GM19463 (cell line): Measurements from ENCODE around the gene PIAS3.

Experiments
- ATAC-seq: cut with Tn5 transposase; IDR thresholded peaks from one replicate; pipeline ENCODE4 v1.9.1; 2021; ENCODE audit warnings: mild to moderate bottlenecking, moderate library complexity; ENCODE audit not compliant: unreplicated experiment

Gene PIAS3

GRCh38 chr1:145858901-145859490 is at the start of gene PIAS3:
Gene PIAS3, minus strand, starts transcription at chr1:145859081. Its CDS starts 91 bp downstream, at chr1:145858990.
- ATAC-seq: peak; percentile 86

DNA sequence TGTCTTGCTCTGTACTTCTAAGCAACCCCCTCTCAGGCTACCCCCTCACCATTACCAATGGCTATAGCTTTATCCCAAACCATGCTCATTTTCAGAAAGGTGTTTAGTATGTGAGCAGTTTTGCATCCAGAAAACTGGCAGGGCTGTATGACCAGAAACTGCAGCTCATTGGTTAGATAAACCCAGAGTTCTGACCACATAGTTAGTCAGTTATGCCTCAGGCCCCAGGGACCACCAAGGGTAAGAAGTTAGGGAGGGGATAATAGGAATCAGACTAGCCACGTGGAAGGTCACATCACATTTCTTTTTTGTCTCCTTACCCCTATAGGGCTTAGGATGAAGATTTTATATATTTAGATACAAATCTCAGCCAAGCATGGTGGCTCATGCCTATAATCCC is 49.8 kb upstream of the PIAS3 start:
- no peak for ATAC-seq

DNA sequence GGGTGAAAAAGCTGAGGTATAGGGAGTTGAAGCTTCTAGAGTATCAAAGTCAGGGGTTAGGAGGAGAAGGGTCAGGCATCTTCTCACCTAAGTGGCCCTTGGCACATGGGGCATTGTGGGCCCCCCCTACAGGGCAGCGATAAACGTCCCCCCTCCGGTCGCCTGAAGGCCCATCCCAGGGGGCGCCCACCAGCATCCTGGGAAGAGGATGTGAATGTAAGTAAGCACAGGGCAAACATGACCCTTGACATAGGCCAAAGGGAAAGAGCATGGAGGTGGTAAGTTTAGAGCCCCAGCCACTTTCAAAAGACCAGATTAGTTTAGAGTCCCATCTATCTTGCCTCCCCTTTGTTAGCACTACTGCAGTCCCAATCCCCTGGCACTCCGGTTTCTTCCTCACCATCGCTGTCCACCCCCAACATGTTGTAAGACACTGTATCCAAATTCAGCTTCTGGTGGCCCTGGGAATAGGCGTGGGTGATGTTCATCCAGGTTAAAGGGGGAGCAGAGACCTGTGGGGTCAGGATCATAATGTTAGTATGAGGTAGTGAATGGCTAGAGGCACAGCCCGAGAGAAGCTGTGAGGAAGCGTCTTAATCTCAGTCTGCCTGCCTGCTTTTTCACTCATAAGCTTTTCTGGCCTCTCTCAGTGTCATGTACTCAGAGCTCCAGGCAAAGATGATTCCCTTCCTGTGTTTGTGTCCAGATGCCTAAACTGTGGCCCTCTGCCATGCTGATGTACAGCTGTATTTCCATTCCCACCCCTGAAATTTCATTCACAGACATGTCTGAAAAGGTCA is 48.3 kb upstream of the PIAS3 start:
- no peak for ATAC-seq

DNA sequence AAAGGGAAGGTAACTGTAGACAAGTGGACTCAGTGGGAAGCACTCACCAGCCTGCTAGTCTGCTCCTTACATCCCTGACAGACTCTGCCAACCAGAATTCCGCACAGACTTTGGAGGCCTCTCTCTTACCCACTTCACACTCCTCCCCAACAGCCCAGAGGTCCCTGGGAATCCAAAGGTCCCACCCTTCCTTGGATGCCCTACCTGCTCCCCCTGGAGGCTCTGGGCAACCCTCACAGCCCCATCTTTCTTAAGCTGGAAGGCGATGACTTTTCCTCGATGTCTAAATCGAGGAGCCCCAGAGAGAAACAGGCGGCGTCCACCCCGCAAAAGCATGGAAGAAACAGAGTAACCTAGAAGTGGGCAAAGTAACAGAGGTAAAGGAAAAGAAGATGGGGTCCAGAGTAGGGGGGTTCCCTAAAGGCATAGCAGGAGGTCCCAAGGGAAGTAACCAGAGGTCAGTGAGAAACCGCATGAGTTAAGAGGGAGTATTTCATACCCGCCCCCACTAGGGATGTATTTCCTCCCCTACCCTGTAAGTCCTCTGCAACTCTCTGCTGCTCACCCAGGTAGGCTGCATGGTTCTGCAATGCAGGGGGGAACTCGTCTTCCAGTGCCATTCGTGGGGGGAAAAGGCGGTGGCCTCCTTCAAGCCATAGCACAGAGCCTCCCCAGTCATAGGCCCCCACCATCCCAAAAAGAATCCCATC is 42.6 kb upstream of the PIAS3 start:
- no peak for ATAC-seq

DNA sequence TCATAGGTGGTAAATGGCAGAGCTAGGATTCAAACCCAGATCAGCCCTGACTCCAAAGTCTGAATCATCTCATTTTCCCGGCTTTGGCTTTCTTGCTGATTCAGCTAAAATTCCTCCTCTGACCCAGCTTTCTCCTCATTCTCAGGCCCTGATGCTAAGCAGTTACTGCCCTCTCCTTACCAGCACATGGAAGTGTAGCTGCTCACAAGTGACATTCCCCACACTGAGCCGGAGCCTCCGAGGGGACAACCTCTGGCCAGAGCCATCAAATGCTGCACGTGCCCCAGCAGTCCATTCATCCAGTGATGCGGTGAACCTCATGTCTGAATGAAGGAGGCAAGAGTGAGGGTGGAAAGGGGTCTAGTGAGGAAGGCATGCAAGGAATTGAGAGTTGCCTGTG is 39.9 kb upstream of the PIAS3 start:
- no peak for ATAC-seq

- no peak for ATAC-seq
Observed at GRCh38 chr1:145897969-145898368, 39.1 kb upstream of the PIAS3 start.

DNA sequence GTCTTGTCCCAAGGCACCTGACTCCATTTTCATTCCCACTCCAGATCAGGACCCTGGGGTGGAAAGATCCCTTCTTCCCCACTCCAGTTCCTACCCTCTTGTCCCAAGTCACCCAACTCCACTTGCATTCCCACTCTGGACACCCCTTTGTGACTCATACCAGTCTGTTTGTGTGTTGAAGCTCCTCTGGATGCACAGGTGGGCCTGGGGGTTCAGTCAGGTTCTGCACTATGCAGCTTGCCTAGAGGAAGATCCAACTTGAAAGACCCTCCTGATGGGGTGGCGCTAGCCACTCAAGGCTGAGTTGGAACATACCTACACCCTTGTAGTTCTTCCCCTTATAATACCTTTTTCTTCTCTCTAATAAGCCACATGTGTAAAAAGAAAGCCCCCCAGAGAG is 36.6 kb upstream of the PIAS3 start:
- ATAC-seq: no peak

DNA sequence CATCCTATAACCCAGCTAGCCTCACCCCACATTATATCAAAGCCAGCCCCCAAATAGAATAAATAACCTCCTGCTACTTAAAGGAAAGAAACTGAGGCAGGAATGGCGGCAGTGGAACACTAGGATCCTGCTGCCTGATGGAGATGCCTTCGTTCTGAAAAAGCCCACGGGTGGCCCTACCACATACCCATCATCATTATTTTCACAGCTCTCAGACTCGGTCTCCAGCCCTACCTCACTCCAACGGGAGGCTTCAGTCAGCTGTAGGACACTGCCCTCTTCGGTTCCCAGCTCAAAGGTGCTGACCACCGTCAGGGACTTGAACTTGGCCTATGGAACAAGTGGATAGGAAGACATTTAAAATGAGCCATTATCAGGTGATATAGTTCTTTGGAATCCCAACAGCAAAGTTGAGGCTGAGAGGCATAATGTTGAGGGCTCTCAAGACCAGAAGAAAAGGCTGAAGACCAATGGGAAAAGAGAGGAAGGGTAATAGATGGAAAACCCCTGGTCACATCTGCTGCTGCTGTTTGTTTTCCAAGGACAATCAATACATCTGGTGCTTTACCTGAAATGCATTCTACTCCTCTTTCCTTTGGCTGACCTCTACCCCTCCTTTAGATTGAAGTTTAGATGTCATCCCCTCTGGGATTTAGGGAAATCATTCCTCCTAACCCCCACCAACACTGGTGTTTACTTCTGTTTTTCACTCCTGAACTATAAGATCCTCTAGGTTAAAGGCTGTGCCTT is 34.6 kb upstream of the PIAS3 start:
- ATAC-seq: no peak

DNA sequence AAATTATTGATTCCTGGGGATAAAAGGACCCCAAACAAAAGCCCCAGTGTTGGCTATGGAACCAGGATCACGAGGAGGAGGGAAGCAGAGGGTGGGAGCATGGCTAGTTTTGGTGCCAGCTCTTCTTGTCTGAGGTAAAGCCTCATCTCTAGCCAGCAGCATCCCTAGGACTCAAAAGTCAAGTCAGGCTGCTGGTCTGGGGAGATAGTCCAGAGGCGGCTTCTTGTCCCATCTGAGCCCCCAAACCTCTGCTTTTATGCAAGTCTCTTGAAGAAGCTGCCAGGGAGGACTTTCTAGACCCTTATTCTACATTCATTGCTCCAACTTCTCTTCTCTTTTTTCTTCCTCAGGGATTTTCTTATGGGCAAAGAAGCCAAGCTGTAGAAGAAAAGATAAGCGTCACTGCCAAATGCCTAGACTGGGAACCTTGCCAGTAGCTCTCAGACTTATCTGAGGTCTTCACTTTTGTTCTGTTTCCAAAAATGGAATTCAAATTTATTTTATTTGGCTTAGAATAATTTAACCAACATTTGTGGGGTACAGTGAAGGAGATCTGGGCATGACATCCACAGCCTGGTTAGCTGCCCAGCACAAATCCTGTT is 33.7 kb upstream of the PIAS3 start:
- no peak for ATAC-seq

- ATAC-seq: peak; percentile 53
Observed at GRCh38 chr1:145891587-145892485, 33.0 kb upstream of the PIAS3 start.

DNA sequence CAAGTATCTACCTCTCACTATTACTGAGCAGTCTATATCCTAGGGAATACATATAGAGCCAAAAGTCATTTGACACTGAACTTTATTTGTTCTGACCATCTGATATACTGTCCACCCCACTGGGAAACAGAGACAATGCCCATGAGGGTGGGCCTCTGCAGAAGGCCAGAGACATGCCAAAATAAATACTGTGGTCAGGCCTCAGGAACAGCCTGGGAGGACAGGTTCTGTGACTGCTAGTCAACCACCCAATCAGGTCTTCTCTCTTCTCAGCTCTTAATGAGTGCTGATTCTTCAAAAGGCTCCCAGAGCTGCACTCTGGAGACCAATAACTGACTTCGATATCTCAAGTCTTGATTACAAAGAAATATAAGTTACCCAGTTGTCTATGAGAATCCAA is 32.3 kb upstream of the PIAS3 start:
- no peak for ATAC-seq

DNA sequence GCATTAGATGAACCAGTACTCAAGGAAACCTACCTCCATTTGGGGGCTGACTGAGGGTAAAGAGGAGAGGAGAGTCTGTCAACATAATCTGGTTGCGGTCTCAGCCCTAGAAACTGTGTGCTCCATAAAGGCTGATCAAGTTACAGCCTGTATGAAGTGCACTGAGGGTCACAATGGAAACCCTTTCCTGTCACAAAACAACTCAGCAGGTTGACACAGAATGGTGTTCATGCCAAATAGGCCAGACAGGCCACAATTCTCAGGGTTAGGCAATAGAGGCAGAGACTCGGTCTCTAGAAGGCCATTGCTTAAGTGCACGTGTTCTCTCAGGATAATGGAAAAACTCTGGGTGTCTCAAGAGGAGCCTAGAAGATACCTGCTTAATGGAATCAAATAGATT is 30.8 kb upstream of the PIAS3 start:
- ATAC-seq: no peak

DNA sequence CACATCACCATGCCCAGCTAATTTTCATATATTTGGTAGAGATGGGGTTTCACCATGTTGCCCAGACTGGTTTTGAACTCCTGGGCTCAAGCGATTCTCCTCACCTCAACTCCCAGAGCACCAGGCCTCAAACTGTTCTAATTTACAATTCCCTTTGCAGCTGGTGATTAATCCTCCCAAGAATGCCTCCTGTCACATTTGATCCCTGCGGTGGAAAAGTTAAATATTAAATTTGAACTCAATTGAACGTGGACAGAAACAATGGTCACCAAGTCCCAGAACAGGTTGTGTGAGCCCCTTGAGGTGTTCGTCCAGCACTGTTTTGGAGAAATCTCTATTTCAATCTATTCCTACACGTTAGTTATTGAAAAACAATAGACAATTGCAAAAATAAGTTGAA is 28.8 kb upstream of the PIAS3 start:
- no peak for ATAC-seq

DNA sequence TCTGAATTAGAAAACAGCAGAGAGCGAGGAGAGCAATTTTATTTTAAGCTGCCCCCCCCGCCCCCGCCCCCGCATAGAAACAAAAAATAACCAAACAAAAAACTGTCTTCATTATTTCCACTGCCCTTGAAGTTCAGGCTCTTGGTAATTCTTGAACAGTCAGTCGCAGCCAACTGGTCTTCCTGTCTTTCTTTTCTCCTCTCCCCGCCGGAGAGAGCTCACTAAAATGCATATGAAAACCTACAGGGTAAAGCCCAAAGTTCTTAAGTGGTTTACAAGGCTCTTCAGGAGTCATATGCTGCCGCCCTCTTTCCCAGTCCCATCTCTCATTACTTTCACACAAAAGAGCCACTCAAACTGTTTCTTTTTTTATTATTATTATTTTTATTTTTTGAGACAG is 27.9 kb upstream of the PIAS3 start:
- no peak for ATAC-seq

GRCh38 chr1:145886390-145886789 is 27.5 kb upstream of the PIAS3 start:
- no peak for ATAC-seq

DNA sequence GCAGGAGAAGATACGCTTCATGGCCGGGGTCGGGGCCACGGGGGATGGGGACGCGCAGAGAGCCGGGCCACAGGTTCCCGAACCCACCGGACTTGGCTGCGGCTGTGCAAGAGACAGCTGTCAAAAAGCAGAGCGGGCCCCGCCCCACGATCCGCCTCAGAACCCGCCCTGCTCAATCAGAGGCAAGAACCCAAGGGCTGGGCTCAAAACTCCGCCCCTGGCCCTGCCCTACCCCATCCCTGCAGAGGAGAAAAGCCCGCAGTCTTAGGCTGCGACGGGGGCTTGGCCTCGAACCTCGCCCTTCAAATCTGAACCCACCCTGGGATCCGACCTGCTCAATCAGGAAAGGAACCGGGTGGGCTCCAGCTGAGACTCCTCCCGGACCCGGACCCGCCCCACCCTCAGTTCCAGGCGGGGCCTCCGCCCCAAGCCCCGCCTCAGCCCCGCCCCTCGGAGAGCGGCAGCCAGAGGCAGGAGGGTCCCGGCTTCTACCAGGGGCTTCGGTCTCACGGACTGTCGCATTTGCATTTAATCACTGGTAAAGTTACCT is 26.9 kb upstream of the PIAS3 start, which contains the start of gene ANKRD35:
Gene ANKRD35 (minus strand): TSS at position 129 of the 550 bp plus-strand sequence. CDS start 108 bp downstream, at position 21.
- peak; percentile 100 for ATAC-seq

- no peak for ATAC-seq
Observed at GRCh38 chr1:145884675-145885074, 25.8 kb upstream of the PIAS3 start.

DNA sequence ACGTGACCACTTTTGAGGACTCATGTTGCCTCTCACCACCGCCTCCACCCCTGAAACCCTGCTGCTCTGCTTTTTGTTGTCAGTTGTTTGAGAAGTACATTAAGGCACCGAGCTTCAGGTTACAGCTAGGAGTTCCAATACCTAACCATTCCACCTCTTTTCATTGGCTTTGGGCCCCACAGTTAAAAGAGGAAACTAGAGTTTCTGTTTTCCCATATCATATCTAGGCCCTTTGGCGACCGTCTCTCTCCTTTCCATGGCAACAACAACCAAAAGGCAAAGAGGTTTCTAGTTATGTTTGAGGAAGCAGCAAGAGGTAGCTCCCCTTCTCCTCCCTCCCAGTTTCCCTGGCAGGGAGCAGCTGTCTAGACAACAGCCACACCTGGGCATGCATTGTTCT is 20.9 kb upstream of the PIAS3 start:
- no peak for ATAC-seq

- ATAC-seq: no peak
Observed at GRCh38 chr1:145878724-145879123, 19.8 kb upstream of the PIAS3 start.
